ENCODE measurements around the gene CCDC127.
A peak's percentile ranks its signal among the peaks of the same experiment; 100 is the strongest.

CCDC127 gene

GRCh38 chr5:189486-189885 is 28.5 kb downstream of the CCDC127 start:
- no peak for DNase-seq

DNA sequence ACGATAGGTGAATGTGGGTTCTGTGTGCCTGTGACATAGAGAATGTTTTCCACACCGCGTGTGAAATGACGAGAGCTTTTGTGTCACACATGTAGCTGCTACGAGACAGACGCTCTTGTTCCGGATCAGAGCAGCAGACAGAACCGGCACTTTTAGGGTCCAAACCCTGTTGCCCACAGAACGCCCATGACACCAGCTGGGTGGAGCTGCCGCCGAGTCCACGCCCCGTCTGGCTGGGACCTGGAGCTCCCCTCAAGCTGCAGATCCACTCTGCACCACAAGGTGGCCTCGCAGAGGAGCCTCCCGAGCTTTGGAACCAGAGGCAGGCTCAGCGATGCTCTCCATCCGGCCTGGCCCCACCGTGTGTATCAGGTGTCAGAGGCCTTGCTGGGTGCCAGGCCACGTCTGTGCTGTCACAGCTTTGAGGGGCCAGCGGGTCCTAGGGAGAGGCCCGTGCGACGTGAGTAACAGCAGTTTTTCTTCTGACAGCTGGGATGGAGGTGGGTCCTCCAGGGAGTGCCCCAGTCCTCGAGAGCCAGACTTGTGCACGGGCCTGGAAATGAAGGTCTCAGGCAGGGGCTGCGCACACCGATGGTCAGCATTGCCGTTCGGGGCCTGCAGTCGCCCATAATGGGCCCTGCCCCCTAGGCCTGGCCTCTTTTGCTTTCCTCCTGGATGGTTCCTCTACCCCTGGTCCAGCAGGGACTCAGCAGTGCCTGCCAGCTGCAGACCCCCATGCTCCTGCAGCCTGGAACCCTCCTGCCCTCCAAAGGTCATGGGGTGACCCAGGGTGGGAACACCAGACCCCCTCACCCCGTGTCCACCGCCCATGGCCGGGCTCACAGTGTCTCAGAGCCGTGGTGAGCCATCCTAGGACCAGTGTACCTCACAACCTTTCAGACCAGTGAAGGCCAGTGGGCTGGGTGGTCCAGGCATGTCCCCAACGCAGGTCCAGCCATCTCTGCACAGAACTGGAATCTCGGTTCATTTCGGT is 29.2 kb downstream of the CCDC127 start:
- DNase-seq = peak; percentile 82

DNA sequence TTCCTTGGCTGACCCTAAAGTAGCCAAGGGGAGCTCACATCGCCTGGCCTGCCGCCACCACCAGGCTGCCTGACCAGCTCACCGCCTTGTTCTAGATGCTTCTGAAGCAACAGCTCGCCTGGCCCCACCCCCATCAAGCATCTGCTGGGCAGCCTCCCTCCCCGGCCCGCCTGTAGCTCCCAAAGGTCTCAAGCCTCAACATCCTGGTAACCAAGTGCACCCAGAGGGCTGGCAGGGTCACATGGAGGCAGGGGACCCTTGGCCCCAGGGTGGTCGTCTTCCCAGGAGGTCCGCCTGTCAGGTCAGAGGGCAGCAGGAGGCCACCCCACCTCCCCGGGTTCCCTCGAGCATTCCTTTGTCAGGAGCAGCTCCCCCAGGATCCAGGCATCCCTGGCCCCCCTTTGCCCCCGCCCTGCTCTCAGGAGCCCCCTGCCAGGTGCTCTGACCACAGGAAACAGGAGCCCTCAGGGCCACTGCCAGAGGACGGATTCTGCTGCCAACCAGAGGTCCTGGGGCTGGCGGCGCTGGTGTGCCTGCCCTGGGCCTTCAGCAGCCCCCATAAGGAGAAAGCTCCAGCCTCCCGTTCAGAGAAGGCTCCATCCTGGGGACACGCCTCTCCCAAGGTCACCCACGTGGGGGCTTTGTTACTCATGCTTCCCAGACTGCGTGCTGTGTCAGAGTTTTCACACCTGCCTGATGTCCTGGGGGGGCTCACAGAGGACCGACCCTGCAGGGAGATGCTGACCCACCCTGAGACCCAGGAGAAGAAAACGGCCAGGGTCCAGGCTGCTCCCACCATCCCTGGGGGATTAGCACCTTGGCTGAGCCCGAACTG is 30.1 kb downstream of the CCDC127 start:
- DNase-seq = peak; percentile 10

DNA sequence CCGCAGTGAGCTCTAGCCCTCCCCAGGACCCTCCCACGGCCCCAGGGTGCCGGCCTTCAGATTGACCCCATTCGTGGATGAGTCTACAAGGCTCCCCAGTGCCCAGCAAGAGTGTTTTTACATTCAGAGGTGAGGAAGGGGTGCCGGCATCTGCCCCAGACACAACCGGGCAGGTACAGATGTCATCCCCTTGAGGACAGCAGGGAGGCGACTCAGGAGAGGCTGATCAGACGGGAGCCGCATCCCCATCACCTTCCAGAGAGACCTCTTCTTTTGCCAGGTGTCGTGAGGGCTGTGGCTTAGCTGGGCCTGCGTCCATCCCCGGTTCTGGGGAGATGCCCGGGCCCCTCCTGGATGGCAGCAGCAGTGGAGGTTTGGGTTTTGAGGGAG is 30.9 kb downstream of the CCDC127 start:
- DNase-seq = no peak

DNA sequence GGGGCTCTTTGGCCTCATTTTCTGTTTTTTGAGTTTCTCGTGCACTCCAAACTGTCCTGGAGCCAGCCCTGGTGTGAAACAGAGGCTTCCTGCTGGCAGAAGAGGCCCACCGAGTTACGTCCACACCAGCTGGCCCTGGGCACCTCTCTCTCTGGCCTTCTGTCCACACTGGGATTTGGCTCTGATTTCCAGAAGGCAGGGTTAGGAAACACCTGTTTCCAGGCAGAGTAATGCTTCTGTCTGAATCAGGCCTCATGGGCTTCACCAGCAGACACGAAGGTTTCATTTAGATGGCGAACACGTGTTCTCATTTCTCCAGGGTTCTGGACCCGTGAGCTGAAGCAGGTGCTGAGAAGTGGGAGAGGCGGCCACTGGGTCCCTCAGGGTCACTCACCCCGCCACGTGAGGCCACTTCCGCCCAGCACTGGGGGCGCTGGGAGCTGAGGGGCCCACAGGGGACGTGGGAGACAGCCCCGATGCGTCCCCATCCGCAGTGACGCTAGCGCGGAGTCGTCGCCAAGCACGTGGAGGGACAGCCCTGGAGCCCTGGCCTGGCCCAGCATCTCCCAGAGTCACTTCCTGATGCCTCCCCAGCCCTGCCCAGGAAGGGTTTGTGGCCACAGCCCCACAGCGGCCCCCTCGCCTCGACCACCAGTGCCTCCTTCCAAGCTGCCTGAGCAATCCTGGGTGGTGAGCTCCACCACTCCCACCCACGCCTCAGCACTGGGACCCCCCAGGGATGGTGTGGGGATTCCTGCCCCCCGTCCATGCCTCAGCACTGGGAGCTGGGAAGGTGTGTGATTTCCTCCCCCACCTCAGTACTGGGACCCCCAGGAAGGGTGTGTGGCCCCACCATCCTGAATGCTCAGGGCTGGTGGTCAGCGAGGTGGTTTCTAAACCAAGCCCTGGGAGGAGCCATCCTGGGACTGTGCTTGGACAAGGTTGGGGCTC is 31.6 kb downstream of the CCDC127 start:
- no peak for DNase-seq

- no peak for DNase-seq
These were observed 32.6 kb downstream of the CCDC127 start for GRCh38 chr5:185095-186070.

GRCh38 chr5:184471-184870 is 33.5 kb downstream of the CCDC127 start:
- no peak for DNase-seq

GRCh38 chr5:182126-182525 is 35.8 kb downstream of the CCDC127 start:
- no peak for DNase-seq

GRCh38 chr5:181566-181965 is 36.4 kb downstream of the CCDC127 start:
- no peak for DNase-seq

DNA sequence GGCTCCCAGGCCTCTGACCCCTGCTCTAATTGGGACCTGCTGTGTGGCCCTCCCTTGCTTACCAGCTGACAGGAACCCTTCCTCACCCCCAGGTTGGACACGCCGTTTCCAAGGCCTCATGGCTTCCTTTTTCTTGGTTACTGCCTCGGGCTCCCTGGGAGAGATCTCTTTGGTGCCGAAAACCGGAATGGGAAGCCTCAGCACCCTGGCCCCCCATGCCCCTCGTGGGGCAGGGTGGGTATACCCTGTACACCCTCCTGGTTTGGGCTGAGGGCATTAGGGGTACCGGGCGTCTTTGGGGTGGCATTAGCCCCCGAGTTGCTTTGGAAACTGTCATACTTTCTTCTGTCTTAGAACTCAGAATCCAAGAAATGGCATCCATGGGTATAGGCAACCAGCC is 36.8 kb downstream of the CCDC127 start:
- DNase-seq = no peak

DNA sequence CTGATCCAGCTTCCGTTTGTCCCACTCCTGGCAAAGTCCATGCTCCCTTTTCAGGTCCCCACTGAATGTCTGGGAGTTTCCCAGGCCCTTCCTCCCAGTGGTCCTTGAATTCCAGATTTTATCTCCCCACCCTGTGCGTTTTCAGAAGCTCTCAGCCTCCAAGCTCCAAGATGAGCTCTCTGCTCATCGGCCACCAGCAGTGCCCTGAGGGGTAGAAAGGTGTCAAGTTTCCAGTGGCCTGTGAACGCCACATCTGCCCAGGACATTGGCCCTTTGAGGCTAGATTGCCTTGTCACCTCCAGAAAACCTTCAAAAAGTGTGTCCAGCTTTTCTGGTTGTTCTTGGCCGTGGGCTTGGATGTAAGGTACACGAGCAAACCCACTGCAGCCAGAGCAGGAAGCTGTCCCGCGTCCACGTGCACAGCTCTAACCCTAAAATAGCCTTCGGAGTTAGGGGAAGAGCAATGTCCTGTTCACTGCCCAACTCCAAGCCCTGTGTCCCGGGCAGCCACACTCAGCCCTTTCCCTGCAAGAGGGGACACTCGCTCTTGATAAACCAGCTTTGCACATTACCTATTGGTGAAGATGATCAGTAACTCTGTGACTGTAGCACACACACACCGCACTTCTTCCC is 37.6 kb downstream of the CCDC127 start:
- no peak for DNase-seq

DNA sequence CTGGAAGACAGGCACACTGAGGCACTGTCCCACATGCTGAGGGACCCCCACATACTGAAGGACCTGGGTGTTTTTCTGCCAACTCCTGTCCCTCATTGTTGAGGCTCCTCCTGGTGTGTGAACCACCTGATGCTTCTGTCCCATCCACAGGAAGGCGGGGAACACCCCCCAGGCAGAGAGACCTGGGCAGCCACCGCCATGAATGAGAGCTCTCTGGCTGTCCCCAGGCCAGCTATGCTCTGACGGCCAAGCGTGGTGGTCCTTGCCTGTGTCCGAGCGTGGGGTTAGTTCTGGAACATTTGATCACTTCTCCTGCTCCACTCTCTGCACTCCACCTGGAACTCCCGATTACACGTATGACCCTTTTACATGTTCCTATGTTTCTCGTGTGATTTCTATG is 38.6 kb downstream of the CCDC127 start:
- no peak for DNase-seq

DNA sequence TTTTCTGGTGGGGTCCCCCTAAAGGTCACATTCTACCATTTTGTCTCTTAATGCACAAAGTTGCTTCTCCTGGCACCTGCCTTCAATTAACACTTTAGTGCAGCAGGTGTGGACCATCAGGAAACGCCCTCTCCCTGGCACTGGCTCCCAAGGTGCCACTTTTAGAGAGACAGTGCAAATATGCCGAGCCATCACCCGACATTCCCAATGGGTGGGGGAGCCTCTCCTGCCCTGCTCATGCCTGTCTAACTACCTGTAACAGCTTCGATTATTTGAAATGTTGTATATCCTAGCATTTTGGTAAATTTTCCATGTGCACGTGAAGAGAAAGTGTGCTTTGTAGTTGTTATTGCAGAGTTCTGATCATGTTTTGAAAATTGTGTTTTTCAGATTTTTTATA is 39.8 kb downstream of the CCDC127 start:
- peak; percentile 66 for DNase-seq

GRCh38 chr5:176296-176823 is 41.6 kb downstream of the CCDC127 start:
- DNase-seq = no peak

- no peak for DNase-seq
These were observed 43.0 kb downstream of the CCDC127 start for GRCh38 chr5:174876-175465.

- DNase-seq = no peak
These were observed 43.7 kb downstream of the CCDC127 start for GRCh38 chr5:174291-174600.

GRCh38 chr5:173392-174290 is 44.3 kb downstream of the CCDC127 start:
- DNase-seq = no peak

DNA sequence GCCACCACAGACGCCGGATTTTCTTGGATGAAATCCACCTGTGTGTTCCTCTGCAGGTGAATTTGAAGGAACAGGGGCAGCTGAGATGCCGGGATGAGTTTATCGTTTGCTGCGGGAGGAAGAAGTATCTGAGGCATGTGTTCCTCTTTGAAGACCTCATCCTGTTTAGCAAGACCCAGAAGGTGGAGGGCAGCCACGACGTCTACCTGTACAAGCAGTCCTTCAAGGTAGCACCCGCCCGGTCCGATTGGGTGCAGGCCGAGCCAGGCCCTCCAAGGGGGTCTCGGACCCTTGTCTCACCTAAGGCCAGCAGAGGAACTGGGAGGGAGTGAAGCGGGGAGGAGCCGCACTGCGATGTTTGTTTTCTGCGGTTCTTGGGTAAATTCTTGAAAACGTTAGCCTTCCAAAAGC is 45.1 kb downstream of the CCDC127 start:
- DNase-seq = no peak

- no peak for DNase-seq
These were observed 45.5 kb downstream of the CCDC127 start for GRCh38 chr5:172421-172820.
